ENCODE results near the gene B9D1. TPM values are rescaled to one million over a fixed set of nuclear protein-coding genes. Genes with fewer than 3 reads are reported as not detected.

The B9D1 gene
- total RNA-seq, 2 experiments from 2014 or later: 21.1 to 38.1 TPM

GRCh38 chr17:19341641-19342610 lies 20.6 kb downstream of the B9D1 start:
- Histone ChIP-seq H3K4me3 (ENCODE audit: low read depth, low read length, poor library complexity, severe bottlenecking) (no peak overlapping the region), H3K27ac (ENCODE audit: low read depth, low read length, poor library complexity, severe bottlenecking) (no peak overlapping the region), H4K20me1 (ENCODE audit: insufficient read depth, low read length) (no peaks in the 10 kb centered on the region), H3K36me3 (ENCODE audit: insufficient read depth, low read length) (no peaks in the 10 kb centered on the region), H3K79me2 (ENCODE audit: insufficient read depth, low read depth, low read length) (no peaks in the 10 kb centered on the region), H3K4me2 (ENCODE audit: low read length) (no peak overlapping the region), H3K9me3 (ENCODE audit: low read length) (no peaks in the 10 kb centered on the region), H3K9me2 (ENCODE audit: insufficient read depth, low read length) (no peaks in the 10 kb centered on the region), H2AFZ (ENCODE audit: low read length) (no peak overlapping the region), H3K4me1 (ENCODE audit: insufficient read depth, low read length, poor library complexity, severe bottlenecking) (peaks cover 8% of the 10 kb centered on the region)
- intact Hi-C loops (cut with micrococcal nuclease; ENCODE audit: unreplicated experiment): no loop called here
- no peak for DNase-seq (ENCODE audit: low spot score)
- no TSS peak for BruUV-seq (replicated peaks)
- ChIA-PET POLR2A (interaction anchor here (0.6 kb wide), 1 partner anchor 21 kb away, joined by 3 read pairs; no protein-coding TSS in a partner anchor), CTCF (ENCODE audit: unreplicated experiment) (no interaction called here)
- TF ChIP-seq EZH2phosphoT487 (IDR thresholded peaks at IDR 0.05; ENCODE audit: borderline replicate concordance, low read depth, low read length) (no peak), CTCF (conservative IDR thresholded peaks at IDR 0.05; ENCODE audit: low read length) (no peak)

- no peak overlapping the region for H3K4me2 ChIP-seq (ENCODE audit: low read length)
- H2AFZ ChIP-seq (ENCODE audit: low read length): no peak overlapping the region
- H4K20me1 ChIP-seq (ENCODE audit: insufficient read depth, low read length): no peaks in the 10 kb centered on the region
- H3K27ac ChIP-seq (ENCODE audit: low read depth, low read length, poor library complexity, severe bottlenecking): no peak overlapping the region
- ChIA-PET POLR2A (interaction anchor here (0.6 kb wide), 1 partner anchor 22 kb away, joined by 3 read pairs; no protein-coding TSS in a partner anchor), CTCF (ENCODE audit: unreplicated experiment) (no interaction called here)
- H3K4me3 ChIP-seq (ENCODE audit: low read depth, low read length, poor library complexity, severe bottlenecking): no peak overlapping the region
- no TSS peak for BruUV-seq (replicated peaks)
- no peaks in the 10 kb centered on the region for H3K9me3 ChIP-seq (ENCODE audit: low read length)
- TF ChIP-seq EZH2phosphoT487 (IDR thresholded peaks at IDR 0.05; ENCODE audit: borderline replicate concordance, low read depth, low read length): no peak
- no peak for TF ChIP-seq CTCF (conservative IDR thresholded peaks at IDR 0.05; ENCODE audit: low read length)
- no peaks in the 10 kb centered on the region for H3K79me2 ChIP-seq (ENCODE audit: insufficient read depth, low read depth, low read length)
- H3K9me2 ChIP-seq (ENCODE audit: insufficient read depth, low read length): no peaks in the 10 kb centered on the region
- intact Hi-C loops (cut with micrococcal nuclease; ENCODE audit: unreplicated experiment): no loop called here
- H3K4me1 ChIP-seq (ENCODE audit: insufficient read depth, low read length, poor library complexity, severe bottlenecking): peaks cover 3% of the 10 kb centered on the region
- DNase-seq (ENCODE audit: low spot score): no peak
- H3K36me3 ChIP-seq (ENCODE audit: insufficient read depth, low read length): no peaks in the 10 kb centered on the region
Observed at GRCh38 chr17:19341211-19341631, 21.3 kb downstream of the B9D1 start.

All from OCI-LY7 (cell line).